Urinary bladder (tissue), 4 donors: ENCODE data around the gene AGXT. TPM values are rescaled to one million over a fixed set of nuclear protein-coding genes. Genes with fewer than 3 reads are reported as not detected.

ENCODE experiments used
- DNase-seq: peaks from one replicate; pipeline ENCODE4 v3.0.0-alpha.2; 2015; ENCODE audit errors: extremely low spot score
- H3K27ac ChIP-seq: one replicate; pipeline ENCODE4 v1.5.1; 2013; ENCODE audit warnings: low read depth, mild to moderate bottlenecking, moderate library complexity
- H3K36me3 ChIP-seq: one replicate; pipeline ENCODE4 v1.6.1; 2013; ENCODE audit warnings: mild to moderate bottlenecking, moderate library complexity; ENCODE audit not compliant: insufficient read depth
- H3K4me1 ChIP-seq: one replicate; pipeline ENCODE4 v1.6.1; 2013; ENCODE audit warnings: mild to moderate bottlenecking, moderate library complexity; ENCODE audit not compliant: insufficient read depth
- H3K4me3 ChIP-seq: one replicate; pipeline ENCODE4 v1.5.1; 2013; ENCODE audit warnings: low read depth, low read length
- WGBS: extraction: QIAGEN DNeasy Blood & Tissue Kit; methylation state at CpG from one replicate; pipeline ENCODE4 v1.1.7; 2013; 5-methylcytosine and 5-hydroxymethylcytosine counted together
- polyA plus RNA-seq: library from polyadenylated mRNA; stranded (reverse); fragments of 200-250 nt; gene quantifications from one replicate; pipeline ENCODE4 v1.2.3, GENCODE V29; 2013
- total RNA-seq: library from RNA; depleted of rRNA; stranded (reverse); fragments of >200 nt; gene quantifications from one replicate; pipeline ENCODE4 v1.2.3, GENCODE V29; 2014
- donor health status: healthy with polysubstance abuse.
- donor health status: healthy.

Gene AGXT
- total and polyA plus RNA-seq, 2 donors: 0.49 TPM; not detected in 1

DNA sequence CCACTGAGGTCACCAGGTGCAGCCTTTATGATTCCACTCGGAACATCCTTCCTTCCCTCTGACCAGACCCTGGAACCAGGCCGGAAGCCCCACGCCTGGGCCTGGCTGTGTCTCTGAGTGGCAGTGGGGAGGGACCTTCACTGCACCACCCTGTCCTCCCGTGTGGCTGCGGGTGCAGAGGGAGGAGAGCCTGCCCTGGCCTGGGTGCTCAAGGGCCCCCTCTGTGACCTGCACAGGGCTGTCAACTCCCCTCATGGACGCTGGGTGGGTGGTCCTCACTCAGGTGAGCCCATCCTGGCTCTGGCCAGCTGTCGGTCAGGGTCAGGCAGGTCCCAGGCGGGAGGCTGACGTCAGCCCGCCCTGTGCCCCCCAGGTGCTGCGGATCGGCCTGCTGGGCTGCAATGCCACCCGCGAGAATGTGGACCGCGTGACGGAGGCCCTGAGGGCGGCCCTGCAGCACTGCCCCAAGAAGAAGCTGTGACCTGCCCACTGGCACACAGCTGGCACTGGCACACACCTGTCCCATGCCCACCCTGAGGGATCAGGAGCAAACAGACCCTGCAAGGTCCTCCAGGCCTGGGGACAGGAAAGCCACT lies 9.8 kb downstream of the AGXT start:
- Histone ChIP-seq H3K36me3 (no peaks in the 10 kb centered on the region), H3K4me3 (no peak overlapping the region), H3K27ac (no peak overlapping the region), H3K4me1 (no peaks in the 10 kb centered on the region)
- WGBS: 88% methylated on average over 18 of the region's 18 CpGs
- DNase-seq: no peak

DNA sequence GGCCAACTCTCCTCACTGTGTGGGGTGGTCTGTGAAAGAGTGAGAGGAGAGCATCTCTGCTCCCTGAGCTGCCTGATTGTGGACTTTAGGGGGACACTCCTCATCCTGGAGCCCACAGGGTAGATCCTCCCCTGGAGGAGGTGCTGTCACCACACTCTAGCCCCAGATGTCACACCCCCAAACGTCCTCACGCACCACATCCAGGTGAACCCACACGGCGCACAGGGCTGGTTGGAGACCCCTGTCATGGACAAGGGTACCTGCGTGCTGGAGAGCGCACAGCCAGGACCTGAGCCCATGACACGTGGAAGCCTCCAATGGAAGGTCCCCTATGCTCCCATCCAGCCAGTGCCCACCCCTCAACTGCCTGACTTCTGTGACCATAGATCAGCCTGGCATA lies 10.5 kb downstream of the AGXT start:
- H3K36me3 ChIP-seq: no peaks in the 10 kb centered on the region
- DNase-seq: no peak
- WGBS: 74% methylated on average over 7 of the region's 7 CpGs
- H3K4me3 ChIP-seq: no peak overlapping the region
- no peak overlapping the region for H3K27ac ChIP-seq
- no peaks in the 10 kb centered on the region for H3K4me1 ChIP-seq

DNA sequence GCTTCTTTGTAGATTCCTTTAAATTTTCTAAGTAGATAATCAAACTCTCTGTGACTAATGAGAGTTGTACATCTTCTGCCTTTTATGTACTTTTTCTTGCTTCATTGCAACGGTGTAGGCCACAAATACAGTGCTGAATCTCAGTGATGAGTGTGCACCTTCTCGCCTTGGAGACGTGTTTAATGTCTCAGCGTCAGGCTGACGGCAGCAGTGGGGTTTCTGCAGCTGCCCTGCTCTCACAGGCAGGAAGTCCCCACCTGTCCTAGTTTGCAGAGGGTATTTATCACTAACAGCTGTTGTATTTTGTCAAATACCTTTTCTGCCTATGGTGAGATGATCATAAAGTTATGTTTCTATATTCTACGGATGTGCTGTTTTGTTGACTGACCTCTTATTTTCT lies 13.3 kb downstream of the AGXT start:
- DNase-seq: no peak
- 40% methylated on average over 6 of the region's 6 CpGs for WGBS

DNA sequence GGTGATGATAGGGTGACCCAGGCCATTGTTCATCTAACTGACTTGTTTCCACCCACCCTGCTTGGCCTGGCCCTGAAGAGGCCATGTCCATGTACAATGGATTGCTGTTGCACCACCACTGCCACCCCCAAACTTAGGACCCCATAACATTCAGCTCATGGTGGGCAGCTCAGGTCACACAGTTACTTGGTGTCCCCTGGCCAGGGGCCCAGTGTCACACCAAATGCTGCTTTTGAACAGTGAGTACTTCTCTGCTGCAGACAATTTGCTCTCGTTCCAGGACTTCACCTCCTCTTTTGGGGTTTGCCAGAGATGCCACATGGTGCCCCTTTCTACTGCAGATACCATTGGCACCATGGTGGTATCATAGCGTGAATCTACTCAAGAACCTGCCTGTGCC lies 15.6 kb downstream of the AGXT start:
- 91% methylated on average over 2 of the region's 2 CpGs for WGBS
- Histone ChIP-seq H3K4me3 (no peak overlapping the region), H3K4me1 (no peaks in the 10 kb centered on the region), H3K27ac (no peak overlapping the region), H3K36me3 (no peaks in the 10 kb centered on the region)
- DNase-seq: no peak

More for the DNA sequence above, 13.3 kb downstream of the AGXT start:
- H3K4me3 ChIP-seq: no peak overlapping the region
- H3K27ac ChIP-seq: no peak overlapping the region
- no peaks in the 10 kb centered on the region for H3K36me3 ChIP-seq
- H3K4me1 ChIP-seq: no peaks in the 10 kb centered on the region

DNA sequence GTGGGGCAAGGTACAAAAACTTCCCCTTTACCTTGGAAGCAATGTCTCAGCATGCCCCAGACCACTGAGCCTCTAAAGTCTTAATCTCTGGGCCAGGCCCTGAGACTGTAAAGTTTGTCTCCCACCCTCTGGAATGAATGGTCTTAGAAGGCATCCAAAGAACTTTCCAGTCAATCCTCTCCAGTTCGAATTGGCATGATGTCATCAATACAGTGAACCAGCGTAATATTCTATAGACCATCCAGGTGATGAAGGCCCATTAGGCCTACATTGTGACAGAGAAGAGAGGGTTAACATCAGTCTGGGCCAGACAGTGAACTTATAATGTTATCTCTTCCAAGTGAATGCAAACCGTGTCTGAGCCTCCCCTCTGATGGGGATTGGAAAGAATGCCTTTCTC lies 16.1 kb downstream of the AGXT start:
- H3K36me3 ChIP-seq: no peaks in the 10 kb centered on the region
- no peak overlapping the region for H3K27ac ChIP-seq
- H3K4me3 ChIP-seq: no peak overlapping the region
- no peaks in the 10 kb centered on the region for H3K4me1 ChIP-seq
- WGBS: 73% methylated on average over 3 of the region's 3 CpGs
- no peak for DNase-seq

DNA sequence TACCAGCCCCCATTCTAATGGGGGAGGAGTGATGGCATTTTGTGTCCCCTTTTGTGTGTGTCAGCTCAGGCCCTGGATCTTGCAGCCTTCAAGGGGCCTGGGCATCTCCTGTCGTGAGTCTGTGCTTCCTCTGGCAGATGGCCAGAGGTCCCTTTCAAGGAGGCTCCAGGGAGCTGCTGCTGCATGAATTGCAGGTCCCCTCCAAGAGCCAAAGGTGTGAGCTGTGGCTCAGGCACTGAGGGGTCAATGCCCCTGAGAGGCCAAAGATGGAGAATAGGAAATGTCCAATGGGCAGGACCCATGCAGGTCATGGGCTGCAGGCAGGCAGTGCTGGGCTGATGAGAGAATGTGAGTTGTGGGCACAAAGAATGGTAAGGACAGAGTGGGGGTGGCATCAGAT lies 16.9 kb downstream of the AGXT start:
- Histone ChIP-seq H3K36me3 (no peaks in the 10 kb centered on the region), H3K27ac (no peak overlapping the region), H3K4me1 (no peaks in the 10 kb centered on the region), H3K4me3 (no peak overlapping the region)
- 50% methylated on average over 1 of the region's 1 CpG for WGBS
- DNase-seq: no peak

DNA sequence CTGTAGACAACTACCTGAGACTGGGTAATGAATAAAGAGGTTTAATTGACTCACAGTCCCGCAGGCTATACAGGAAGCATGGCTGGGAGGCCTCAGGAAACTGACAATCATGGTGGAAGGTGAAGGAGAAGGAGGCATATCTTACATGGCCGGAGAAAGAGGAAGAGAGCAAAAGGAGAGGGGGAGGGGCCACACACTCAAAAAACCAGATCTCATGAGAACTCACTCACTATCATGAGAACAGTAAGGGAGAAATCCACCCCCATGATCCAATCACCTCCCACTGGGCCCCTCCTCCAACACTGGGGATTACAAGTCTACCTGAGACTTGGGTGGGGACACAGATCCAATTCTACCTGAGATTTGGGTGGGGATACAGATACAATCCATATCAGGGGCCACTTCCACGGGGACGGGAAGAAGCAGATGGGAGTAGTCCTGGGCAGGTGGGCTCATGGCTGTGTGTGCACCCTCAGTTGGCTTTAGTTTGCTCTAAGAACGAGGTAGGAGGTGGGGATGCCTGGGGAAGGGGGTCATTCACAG lies 17.5 kb downstream of the AGXT start:
- WGBS: 74% methylated on average over 5 of the region's 5 CpGs
- Histone ChIP-seq H3K4me1 (no peaks in the 10 kb centered on the region), H3K4me3 (no peak overlapping the region), H3K36me3 (no peaks in the 10 kb centered on the region), H3K27ac (no peak overlapping the region)
- DNase-seq: no peak

DNA sequence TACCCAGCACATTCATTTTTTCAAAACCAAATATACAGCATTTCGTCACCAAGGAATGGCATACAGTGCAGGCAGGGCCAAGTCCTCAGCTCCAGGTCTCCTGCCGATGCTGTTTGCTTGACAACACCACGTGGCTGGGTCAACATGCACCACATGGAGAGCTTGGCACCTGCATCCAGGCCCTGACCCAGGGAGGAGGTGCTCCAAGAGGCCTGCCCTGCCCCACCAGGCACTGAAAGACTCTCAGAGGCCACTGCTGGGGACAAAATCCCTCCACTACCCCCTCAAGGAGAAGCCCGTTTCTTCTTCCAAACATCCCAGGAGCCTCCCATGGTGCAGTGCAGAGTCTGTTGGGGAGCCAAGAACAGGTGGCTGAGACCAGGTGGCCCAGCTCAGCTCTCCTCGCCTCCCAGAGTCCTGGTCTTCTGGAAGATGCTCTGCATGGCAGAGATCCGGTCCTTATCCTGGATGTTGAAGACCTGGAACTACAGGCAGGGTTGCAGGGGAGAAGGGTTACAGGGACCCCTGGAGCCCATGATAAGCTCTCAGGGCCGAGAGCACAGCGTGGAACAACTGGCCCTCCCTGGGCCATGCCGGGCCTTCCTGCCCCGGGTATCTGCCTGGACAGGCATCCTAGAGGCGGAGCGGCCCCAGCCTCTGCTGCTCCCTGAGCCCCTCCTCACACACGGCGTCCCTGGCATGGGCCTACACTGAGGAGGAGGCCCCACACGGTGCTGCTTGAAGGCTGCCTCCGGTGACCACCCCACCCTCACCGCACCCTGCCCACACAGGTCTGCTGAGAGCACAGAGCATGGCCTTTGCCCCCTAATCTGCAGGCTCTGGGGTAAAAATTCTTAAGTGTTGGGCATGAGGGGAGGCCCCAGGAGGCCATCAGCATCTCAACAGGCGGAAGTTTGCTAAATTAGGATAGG lies 18.3 kb downstream of the AGXT start:
- no peak overlapping the region for H3K4me3 ChIP-seq
- no peak overlapping the region for H3K27ac ChIP-seq
- DNase-seq: no peak
- WGBS: 82% methylated on average over 18 of the region's 18 CpGs
- H3K36me3 ChIP-seq: no peaks in the 10 kb centered on the region
- H3K4me1 ChIP-seq: no peaks in the 10 kb centered on the region

GRCh38 chr2:240887631-240888030 lies 19.0 kb downstream of the AGXT start:
- Histone ChIP-seq H3K4me1 (no peaks in the 10 kb centered on the region), H3K4me3 (no peak overlapping the region), H3K36me3 (no peaks in the 10 kb centered on the region), H3K27ac (no peak overlapping the region)
- no peak for DNase-seq
- 88% methylated on average over 4 of the region's 4 CpGs for WGBS

DNA sequence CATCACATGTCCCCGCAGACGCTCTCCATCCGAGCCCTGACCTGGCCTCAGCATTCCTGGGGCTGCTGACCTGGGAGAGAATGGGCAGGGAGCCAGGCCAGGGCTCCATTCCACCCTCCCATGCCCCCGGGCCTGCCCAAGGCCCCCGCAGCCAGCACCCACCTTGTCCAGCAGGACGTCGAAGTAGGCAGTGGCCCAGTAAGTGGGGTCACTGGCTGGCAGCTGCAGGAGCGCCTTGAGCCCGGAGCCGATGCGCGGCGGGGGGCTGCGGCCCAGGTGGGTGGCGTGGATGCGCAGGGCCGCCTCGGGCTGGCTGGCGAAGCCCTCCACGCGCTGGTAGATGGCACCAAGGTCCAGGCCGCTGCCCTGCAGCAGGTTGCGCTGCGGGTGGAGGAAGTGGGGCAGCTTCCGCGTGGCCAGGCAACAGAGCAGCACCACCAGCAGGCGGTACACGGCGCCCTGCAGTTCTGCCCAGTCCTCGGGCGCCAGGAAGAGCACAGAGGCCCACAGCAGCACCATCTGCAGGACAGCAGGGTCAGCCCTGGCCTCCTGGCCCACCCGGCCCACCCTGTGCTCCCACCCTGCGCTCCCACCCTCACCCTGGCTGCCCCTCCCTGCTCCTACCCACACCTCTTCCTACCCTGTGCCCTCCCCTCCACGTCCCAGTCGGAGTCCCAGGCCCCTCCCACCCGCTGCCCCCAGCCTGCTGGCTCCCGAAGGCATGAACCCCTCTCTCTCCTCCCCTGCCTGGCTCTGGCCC lies 19.7 kb downstream of the AGXT start:
- DNase-seq: no peak
- Histone ChIP-seq H3K27ac (no peak overlapping the region), H3K4me3 (no peak overlapping the region), H3K4me1 (no peaks in the 10 kb centered on the region), H3K36me3 (no peaks in the 10 kb centered on the region)
- 88% methylated on average over 37 of the region's 37 CpGs for WGBS

DNA sequence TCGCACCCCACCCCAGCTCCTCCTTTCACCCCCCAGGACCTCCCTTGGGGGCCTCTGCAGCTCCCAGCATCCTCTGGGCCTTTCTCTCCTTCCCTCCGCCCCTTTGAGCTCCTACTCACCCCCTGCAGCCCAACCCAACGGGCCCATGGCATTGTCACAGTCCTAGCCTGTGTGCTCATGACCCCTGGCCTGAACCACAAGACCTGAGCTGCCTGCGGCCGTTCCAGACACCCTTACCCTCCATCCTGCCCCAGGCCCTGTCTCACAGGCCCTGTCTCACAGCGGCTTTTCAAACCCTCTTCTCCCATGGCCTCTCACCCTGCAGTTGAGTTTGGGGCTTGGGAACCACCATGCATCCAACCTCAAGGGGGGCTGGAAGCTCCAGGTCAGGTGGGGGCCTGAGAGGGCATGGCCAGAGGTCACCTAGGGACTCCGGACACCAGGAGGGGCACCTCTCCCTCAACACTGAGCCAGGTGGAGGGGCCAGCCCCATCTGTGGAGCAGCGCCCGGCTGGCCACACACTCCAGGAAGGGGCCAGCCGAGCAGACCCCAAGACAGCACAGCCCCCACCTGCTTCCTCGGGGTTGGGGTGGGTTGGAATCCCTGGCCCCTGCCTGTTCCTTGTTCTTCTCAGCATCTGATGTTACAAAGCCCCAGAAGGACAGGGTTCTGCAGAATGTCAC lies 20.4 kb downstream of the AGXT start:
- Histone ChIP-seq H3K36me3 (no peaks in the 10 kb centered on the region), H3K4me3 (no peak overlapping the region), H3K4me1 (no peaks in the 10 kb centered on the region), H3K27ac (no peak overlapping the region)
- no peak for DNase-seq
- WGBS: 74% methylated on average over 11 of the region's 11 CpGs

DNA sequence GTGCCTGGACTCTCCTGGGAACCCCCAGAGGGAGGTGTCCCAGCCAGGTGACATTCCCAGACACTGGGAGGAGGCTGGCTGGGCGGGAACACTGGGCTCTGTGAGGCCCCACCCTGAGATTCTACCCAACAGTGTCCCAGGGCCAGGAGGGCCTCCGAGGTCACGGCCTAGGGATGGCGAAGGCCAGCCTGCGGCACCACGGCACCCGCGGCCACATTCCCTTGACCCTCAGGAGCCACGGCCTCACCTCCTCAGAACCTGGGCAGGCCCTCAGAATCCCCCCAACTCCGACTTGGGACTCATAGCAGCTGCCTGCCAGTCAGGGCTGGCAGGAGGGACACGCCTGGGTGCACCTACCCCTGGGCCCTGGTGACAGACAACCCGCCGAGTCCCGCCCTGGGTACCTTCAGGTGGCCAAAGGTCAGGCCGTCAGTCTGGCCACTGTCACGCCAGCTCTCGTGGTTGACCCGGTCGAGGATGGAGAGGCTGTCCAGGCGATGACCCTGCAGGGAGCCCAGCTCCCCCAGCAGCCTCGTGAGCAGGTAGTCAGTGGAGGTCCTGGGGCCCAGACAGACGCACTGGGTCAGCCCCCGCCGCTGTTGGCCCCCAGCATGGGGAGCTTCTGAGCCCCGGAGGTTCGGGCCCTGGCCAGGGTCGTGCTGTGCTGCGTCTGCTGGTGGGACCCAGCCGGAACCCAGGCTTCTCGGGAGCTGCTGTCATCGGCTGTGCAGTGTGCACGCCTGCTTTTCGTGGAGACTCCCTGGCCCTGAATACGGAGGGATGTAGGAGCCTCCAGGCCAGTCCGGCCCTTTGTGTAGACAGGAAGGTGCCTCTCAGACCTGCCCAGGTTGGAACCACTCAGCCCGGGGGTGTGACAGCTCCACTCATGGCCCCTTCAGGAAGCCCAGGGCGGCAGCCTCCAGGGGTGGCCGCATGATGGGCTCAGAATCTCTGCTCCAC lies 21.3 kb downstream of the AGXT start:
- Histone ChIP-seq H3K36me3 (no peaks in the 10 kb centered on the region), H3K4me3 (no peak overlapping the region), H3K27ac (no peak overlapping the region), H3K4me1 (no peaks in the 10 kb centered on the region)
- DNase-seq: no peak
- WGBS: 88% methylated on average over 38 of the region's 38 CpGs
